Gastrocnemius medialis (tissue), 4 donors: ENCODE measurements around the gene ITFG2.

Experiments
- CTCF ChIP-seq, 5 experiments: fragments of 450-650 bp in 3 of 5; fragments of 200-600 bp in 2 of 5; sonication (generic) in 2 of 5; IDR thresholded peaks in 4 of 5; conservative IDR thresholded peaks in 1 of 5; 1 replicate in 4 of 5; 2 replicates in 1 of 5; pipeline ENCODE4 v1.5.1; 2016 to 2019; ENCODE audit warnings: antibody characterized with exemption in 5 of 5, mild to moderate bottlenecking in 3 of 5, moderate library complexity in 3 of 5
- POLR2A ChIP-seq, 2 donors: fragments of 450-650 bp; IDR thresholded peaks; one replicate each; pipeline ENCODE4 v1.6.1; 2017; ENCODE audit warnings: antibody characterized with exemption in 2 of 2, mild to moderate bottlenecking in 2 of 2, moderate library complexity in 2 of 2

GRCh38 chr12:2783936-2784600 is 28.4 kb upstream of the ITFG2 start:
- TF ChIP-seq CTCF (IDR thresholded peaks at IDR 0.05 in 4 of 5, conservative IDR thresholded peaks at IDR 0.05 in 1 of 5), result peak; percentile 20 to 93 (median 75)
- no peak for TF ChIP-seq POLR2A (IDR thresholded peaks at IDR 0.05)
